ENCODE measurements around the gene C19orf85. TPM values are rescaled to one million over a fixed set of nuclear protein-coding genes. Genes with fewer than 3 reads are reported as not detected.

The C19orf85 gene
- total RNA-seq, 1 experiment from 2014 or later: not detected

Other genes starting within 250 kb of the C19orf85 start
- 1.2 and 1.7 TPM in 2 replicates for gene TMEM86B, start 236.0 kb downstream of the C19orf85 start, total RNA-seq (2014; rRNA removed; shearing (Covaris generic))
- gene PPP6R1, start 205.7 kb downstream of the C19orf85 start, total RNA-seq (2014; rRNA removed; shearing (Covaris generic)): 23.9 and 48.8 TPM in 2 replicates
- gene HSPBP1, start 184.6 kb downstream of the C19orf85 start, total RNA-seq (2014; rRNA removed; shearing (Covaris generic)): 25.5 and 37.2 TPM in 2 replicates
- gene BRSK1, start 180.8 kb downstream of the C19orf85 start, total RNA-seq (2014; rRNA removed; shearing (Covaris generic)): 0.17 and 2.7 TPM in 2 replicates
- gene TMEM150B, start 139.4 kb downstream of the C19orf85 start, total RNA-seq (2014; rRNA removed; shearing (Covaris generic)): not detected in 2 replicates
- 5.2 and 10.0 TPM in 2 replicates for gene KMT5C, start 124.9 kb downstream of the C19orf85 start, total RNA-seq (2014; rRNA removed; shearing (Covaris generic))
- 0.30 TPM in 1 of 2 replicates, not detected in the other for gene COX6B2, start 110.0 kb downstream of the C19orf85 start, total RNA-seq (2014; rRNA removed; shearing (Covaris generic))
- gene GARIN5B, start 101.5 kb downstream of the C19orf85 start, total RNA-seq (2014; rRNA removed; shearing (Covaris generic)): not detected in 2 replicates
- 23.0 and 39.1 TPM in 2 replicates for gene IL11, start 94.3 kb downstream of the C19orf85 start, total RNA-seq (2014; rRNA removed; shearing (Covaris generic))
- 0.22 TPM in 1 of 2 replicates, not detected in the other for gene TMEM190, start 87.9 kb downstream of the C19orf85 start, total RNA-seq (2014; rRNA removed; shearing (Covaris generic))
- gene TMEM238, start 80.5 kb downstream of the C19orf85 start, total RNA-seq (2014; rRNA removed; shearing (Covaris generic)): 1.1 and 1.2 TPM in 2 replicates
- 452 and 738 TPM in 2 replicates for gene RPL28, start 78.8 kb downstream of the C19orf85 start, total RNA-seq (2014; rRNA removed; shearing (Covaris generic))
- gene UBE2S, start 57.0 kb downstream of the C19orf85 start, total RNA-seq (2014; rRNA removed; shearing (Covaris generic)): 192 and 378 TPM in 2 replicates
- not detected in 2 replicates for gene SHISA7, start 21.5 kb downstream of the C19orf85 start, total RNA-seq (2014; rRNA removed; shearing (Covaris generic))
- gene ISOC2, start 3.1 kb downstream of the C19orf85 start, total RNA-seq (2014; rRNA removed; shearing (Covaris generic)): 123 and 134 TPM in 2 replicates
- gene ZNF628, start 11.9 kb upstream of the C19orf85 start, total RNA-seq (2014; rRNA removed; shearing (Covaris generic)): 8.8 and 13.9 TPM in 2 replicates
- gene NAT14, start 20.4 kb upstream of the C19orf85 start, total RNA-seq (2014; rRNA removed; shearing (Covaris generic)): 14.4 and 26.1 TPM in 2 replicates
- 1.8 and 7.2 TPM in 2 replicates for gene SSC5D, start 23.7 kb upstream of the C19orf85 start, total RNA-seq (2014; rRNA removed; shearing (Covaris generic))
- gene SBK2, start 72.4 kb upstream of the C19orf85 start, total RNA-seq (2014; rRNA removed; shearing (Covaris generic)): 0.20 TPM in 1 of 2 replicates, not detected in the other
- not detected in 2 replicates for gene SBK3, start 80.8 kb upstream of the C19orf85 start, total RNA-seq (2014; rRNA removed; shearing (Covaris generic))
- 1.6 and 4.3 TPM in 2 replicates for gene ZNF579, start 116.1 kb upstream of the C19orf85 start, total RNA-seq (2014; rRNA removed; shearing (Covaris generic))
- gene FIZ1, start 134.8 kb upstream of the C19orf85 start, total RNA-seq (2014; rRNA removed; shearing (Covaris generic)): 0.81 and 6.3 TPM in 2 replicates
- gene ZNF524, start 135.5 kb upstream of the C19orf85 start, total RNA-seq (2014; rRNA removed; shearing (Covaris generic)): 11.7 and 14.7 TPM in 2 replicates
- 1.4 and 2.5 TPM in 2 replicates for gene ZNF865, start 140.9 kb upstream of the C19orf85 start, total RNA-seq (2014; rRNA removed; shearing (Covaris generic))
- 2.2 and 5.1 TPM in 2 replicates for gene ZNF784, start 159.8 kb upstream of the C19orf85 start, total RNA-seq (2014; rRNA removed; shearing (Covaris generic))
- 18.2 and 20.9 TPM in 2 replicates for gene ZNF580, start 176.3 kb upstream of the C19orf85 start, total RNA-seq (2014; rRNA removed; shearing (Covaris generic))
- 12.6 and 15.9 TPM in 2 replicates for gene ZNF581, start 178.9 kb upstream of the C19orf85 start, total RNA-seq (2014; rRNA removed; shearing (Covaris generic))
- gene CCDC106, start 183.5 kb upstream of the C19orf85 start, total RNA-seq (2014; rRNA removed; shearing (Covaris generic)): 4.9 and 5.1 TPM in 2 replicates
- gene U2AF2, start 190.3 kb upstream of the C19orf85 start, total RNA-seq (2014; rRNA removed; shearing (Covaris generic)): 140 and 148 TPM in 2 replicates
- gene EPN1, start 210.5 kb upstream of the C19orf85 start, total RNA-seq (2014; rRNA removed; shearing (Covaris generic)): 27.7 and 102 TPM in 2 replicates